Stomach (tissue), 9 donors: ENCODE measurements around the gene C20orf141. TPM values are rescaled to one million over a fixed set of nuclear protein-coding genes. Genes with fewer than 3 reads are reported as not detected.

Source experiments
- DNase-seq, 2 donors: peaks; one replicate each; pipeline versions ENCODE4 v3.0.0 to v3.0.0-alpha.2; 2013 to 2019
- H3K27ac ChIP-seq, 5 donors: fragments of 200-600 bp in 4 of 5; sonication (generic) in 4 of 5; one replicate each; pipeline ENCODE4 v1.5.1; 2013 to 2019; ENCODE audit warnings: mild to moderate bottlenecking in 1 of 5, moderate library complexity in 1 of 5
- H3K27me3 ChIP-seq, 3 donors: fragments of 200-600 bp; sonication (generic); one replicate each; pipeline ENCODE4 v1.5.1; 2017 to 2019; ENCODE audit warnings: mixed run types in 1 of 3
- H3K36me3 ChIP-seq, 4 donors: fragments of 200-600 bp; sonication (generic); 1 replicate in 3 of 4; 2 replicates in 1 of 4; pipeline ENCODE4 v1.5.1; 2016 to 2019
- H3K4me1 ChIP-seq, 4 donors: fragments of 200-600 bp; sonication (generic); one replicate each; pipeline ENCODE4 v1.5.1; 2016 to 2019
- H3K4me3 ChIP-seq, 4 donors: fragments of 200-600 bp; sonication (generic) in 3 of 4; one replicate each; pipeline ENCODE4 v1.5.1; 2016 to 2019; ENCODE audit warnings: mild to moderate bottlenecking in 1 of 4
- H3K9me3 ChIP-seq, 4 donors: fragments of 200-600 bp; sonication (generic); one replicate each; pipeline ENCODE4 v1.5.1; 2016 to 2019
- EP300 ChIP-seq: sonication (generic); formaldehyde crosslinking; IDR thresholded peaks from one replicate; pipeline ENCODE4 v1.6.1; 2017; ENCODE audit warnings: antibody characterized with exemption
- POLR2A ChIP-seq, 4 donors: fragments of 450-650 bp; IDR thresholded peaks; one replicate each; pipeline ENCODE4 v1.6.1; 2016; ENCODE audit warnings: antibody characterized with exemption in 4 of 4, control low read depth in 2 of 4, mild to moderate bottlenecking in 1 of 4, moderate library complexity in 1 of 4
- POLR2AphosphoS5 ChIP-seq, 3 donors: sonication (generic); formaldehyde crosslinking; IDR thresholded peaks; one replicate each; pipeline ENCODE4 v1.6.1; 2016; ENCODE audit warnings: antibody characterized with exemption in 3 of 3
- WGBS, 5 donors: extraction: QIAGEN DNeasy Blood & Tissue Kit in 3 of 5; methylation state at CpG; one replicate each; pipeline versions ENCODE4 v1.1.5 to v1.1.7; 2013 to 2018; 5-methylcytosine and 5-hydroxymethylcytosine counted together
- intact Hi-C: fragments of 100-400 bp; cut with DNase I; formaldehyde crosslinking; loops from one replicate; pipeline ENCODE4 v1.15.1; 2023; ENCODE audit warnings: low total_unique reads
- polyA plus RNA-seq, 3 donors: library from polyadenylated mRNA; stranded (reverse); fragments of 200-250 nt; gene quantifications; one replicate each; pipeline ENCODE4 v1.2.3, GENCODE V29; 2013
- total RNA-seq, 5 donors: library from RNA; depleted of rRNA; stranded (reverse); fragments of >200 nt; gene quantifications; one replicate each; pipeline versions ENCODE4 v1.1.0 to v1.2.3, GENCODE V29; 2014 to 2016
- TF ChIP-seq, protein P1 (sequence below), 7 experiments: fragments of 450-650 bp in 4 of 7; fragments of 200-600 bp in 3 of 7; sonication (generic) in 3 of 7; IDR thresholded peaks; one replicate each; pipeline ENCODE4 v1.5.1; 2016 to 2019; ENCODE audit warnings: antibody characterized with exemption in 7 of 7, control low read depth in 2 of 7, mild to moderate bottlenecking in 1 of 7
- donor health status: healthy with polysubstance abuse.
- donor health status: Bipolar disorder and iron deficiency.
- donor health status: healthy.

C20orf141 gene
- total and polyA plus RNA-seq, 8 donors, result not detected

DNA sequence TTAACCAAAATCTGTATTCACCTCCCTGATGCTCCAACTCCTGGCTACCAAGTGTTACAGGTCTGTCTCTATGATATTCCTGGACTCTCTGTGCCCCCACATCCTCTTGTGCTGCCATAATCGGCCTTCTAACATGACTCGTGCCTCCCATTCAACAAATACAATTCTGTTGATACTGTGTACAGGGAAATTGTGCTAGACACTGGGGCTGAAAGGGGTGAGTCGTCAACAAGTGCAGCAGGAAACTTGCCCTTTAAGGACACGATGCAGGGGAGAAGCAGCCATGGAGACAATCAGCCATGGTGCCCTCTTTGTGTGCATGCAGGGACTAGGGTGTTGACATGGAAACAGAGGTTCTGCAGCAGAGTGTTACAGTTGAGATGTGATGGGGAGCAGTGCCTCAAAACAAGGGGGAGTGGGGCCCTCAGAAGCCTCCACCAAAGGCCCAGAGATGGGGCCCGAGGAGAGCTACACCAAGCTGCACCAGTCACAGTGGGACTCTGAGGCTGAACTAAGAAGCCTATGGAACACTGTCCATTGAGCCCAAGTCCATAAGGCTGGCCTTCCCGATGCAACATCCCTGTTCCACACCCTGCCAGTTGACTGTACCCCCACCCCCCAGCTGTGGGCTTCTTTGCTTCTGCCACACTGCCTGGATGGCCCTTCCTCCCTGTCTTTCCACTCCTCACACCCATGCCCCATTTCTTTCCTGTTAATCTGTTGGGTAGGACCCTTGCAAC is 22.6 kb downstream of the C20orf141 start:
- no peak for DNase-seq
- TF ChIP-seq POLR2A (IDR thresholded peaks at IDR 0.05) (no peak), EP300 (no peak), POLR2AphosphoS5 (IDR thresholded peaks at IDR 0.05) (no peak)
- TF ChIP-seq, protein P1, sequence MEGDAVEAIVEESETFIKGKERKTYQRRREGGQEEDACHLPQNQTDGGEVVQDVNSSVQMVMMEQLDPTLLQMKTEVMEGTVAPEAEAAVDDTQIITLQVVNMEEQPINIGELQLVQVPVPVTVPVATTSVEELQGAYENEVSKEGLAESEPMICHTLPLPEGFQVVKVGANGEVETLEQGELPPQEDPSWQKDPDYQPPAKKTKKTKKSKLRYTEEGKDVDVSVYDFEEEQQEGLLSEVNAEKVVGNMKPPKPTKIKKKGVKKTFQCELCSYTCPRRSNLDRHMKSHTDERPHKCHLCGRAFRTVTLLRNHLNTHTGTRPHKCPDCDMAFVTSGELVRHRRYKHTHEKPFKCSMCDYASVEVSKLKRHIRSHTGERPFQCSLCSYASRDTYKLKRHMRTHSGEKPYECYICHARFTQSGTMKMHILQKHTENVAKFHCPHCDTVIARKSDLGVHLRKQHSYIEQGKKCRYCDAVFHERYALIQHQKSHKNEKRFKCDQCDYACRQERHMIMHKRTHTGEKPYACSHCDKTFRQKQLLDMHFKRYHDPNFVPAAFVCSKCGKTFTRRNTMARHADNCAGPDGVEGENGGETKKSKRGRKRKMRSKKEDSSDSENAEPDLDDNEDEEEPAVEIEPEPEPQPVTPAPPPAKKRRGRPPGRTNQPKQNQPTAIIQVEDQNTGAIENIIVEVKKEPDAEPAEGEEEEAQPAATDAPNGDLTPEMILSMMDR (IDR thresholded peaks at IDR 0.05), result no peak
- Histone ChIP-seq H3K27me3 (no peaks in the 10 kb centered on the region), H3K4me1 (peaks cover 21 to 30% (median 28%) of the 10 kb centered on the region in 4 donors), H3K27ac (no peak overlapping the region), H3K36me3 (peaks cover 0 to 43% (median 36%) of the 10 kb centered on the region in 4 donors), H3K4me3 (no peak overlapping the region), H3K9me3 (no peaks in the 10 kb centered on the region)
- intact Hi-C loops, result no loop called here
- 80 to 87% (median 84%) methylated on average over 6 of the region's 6 CpGs for WGBS, 5 donors

DNA sequence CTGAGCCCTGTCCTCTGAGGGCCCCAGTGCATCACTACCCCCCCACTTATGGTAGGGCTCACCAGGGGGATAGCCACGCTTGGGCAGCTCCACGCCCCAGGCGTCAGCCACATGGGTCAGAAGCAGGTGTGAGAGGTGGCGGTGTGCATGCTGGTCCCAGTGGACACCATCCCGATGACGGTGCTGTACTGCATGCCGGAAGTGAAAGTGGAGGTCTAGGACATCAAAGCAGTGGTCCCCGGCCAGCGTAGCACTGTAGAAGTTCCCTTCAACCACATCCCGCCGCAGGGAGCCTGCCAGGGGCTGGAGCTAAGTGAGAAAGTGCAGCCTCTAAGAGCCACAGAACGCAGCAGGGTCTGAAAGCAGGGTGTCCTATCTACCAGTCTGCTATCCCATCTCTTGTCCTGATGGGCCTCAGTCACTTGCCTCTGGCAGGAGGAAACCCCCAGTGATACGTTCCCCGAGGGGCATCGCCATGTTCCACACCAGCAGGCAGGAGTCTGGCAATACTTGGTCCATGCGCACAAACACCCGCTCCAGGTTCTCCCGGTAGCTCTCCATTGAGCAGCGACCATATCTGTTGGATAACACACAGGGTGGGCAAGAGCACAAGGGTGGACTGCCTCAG is 23.5 kb downstream of the C20orf141 start:
- no peak overlapping the region for H3K27ac ChIP-seq
- H3K9me3 ChIP-seq, result no peaks in the 10 kb centered on the region
- 94 to 98% (median 96%) methylated on average over 19 of the region's 19 CpGs for WGBS, 5 donors
- DNase-seq, result no peak
- peaks cover 0 to 43% (median 36%) of the 10 kb centered on the region in 4 donors for H3K36me3 ChIP-seq
- H3K4me1 ChIP-seq, result peaks cover 21 to 30% (median 28%) of the 10 kb centered on the region in 4 donors
- no peaks in the 10 kb centered on the region for H3K27me3 ChIP-seq
- intact Hi-C loops, result no loop called here
- TF ChIP-seq POLR2AphosphoS5 (IDR thresholded peaks at IDR 0.05), result no peak
- TF ChIP-seq POLR2A (IDR thresholded peaks at IDR 0.05), result no peak
- TF ChIP-seq, protein P1 (IDR thresholded peaks at IDR 0.05), result no peak
- TF ChIP-seq EP300, result no peak
- no peak overlapping the region for H3K4me3 ChIP-seq

DNA sequence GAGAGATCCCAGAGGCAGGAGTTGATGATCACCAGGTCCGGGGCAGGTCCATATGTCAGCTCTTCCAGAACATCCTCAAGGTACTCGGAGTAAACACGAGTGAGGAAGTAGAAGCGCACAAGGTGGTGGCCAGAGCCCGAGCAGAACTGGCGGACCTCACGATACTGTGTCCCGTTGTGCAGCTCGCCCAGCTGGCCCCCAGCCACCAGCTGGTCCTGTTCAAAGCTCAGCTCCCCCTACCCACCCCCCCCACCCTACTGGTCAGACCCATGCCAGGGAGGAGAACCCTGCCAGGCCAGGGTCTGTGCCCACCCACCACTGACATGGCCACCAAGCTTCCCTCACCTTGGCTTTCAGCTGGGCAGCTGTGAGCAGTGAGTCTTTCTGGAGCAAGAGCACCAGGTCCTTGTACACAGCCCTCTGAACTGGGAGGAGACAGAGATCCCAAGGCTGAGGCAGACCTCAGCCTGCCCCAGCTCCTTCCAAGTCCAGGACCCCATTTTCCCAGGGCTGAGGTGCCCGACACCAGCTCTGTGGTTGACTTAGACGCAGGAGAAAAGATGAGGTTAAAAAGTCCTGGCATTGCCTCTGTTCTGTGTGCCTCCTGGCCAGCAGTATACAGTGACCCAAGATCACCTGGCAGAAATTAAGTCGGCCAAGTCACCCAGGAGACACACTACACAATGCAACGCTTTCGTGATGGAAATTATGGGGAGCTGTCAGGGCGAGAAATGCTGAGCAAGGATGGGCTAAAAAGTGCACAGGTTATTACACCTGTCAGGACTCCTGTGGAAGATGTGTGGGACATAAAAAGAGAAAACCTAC is 24.3 kb downstream of the C20orf141 start:
- intact Hi-C loops, result no loop called here
- WGBS, 5 donors, result 89 to 95% (median 93%) methylated on average over 15 of the region's 15 CpGs

More for the DNA sequence above, 24.3 kb downstream of the C20orf141 start:
- no peak for DNase-seq
- Histone ChIP-seq H3K36me3 (peaks cover 0 to 43% (median 36%) of the 10 kb centered on the region in 4 donors), H3K27ac (peak overlapping the region in 1 of 5 donors; percentile 93), H3K9me3 (no peaks in the 10 kb centered on the region), H3K27me3 (no peaks in the 10 kb centered on the region), H3K4me3 (peak overlapping the region in 2 of 4 donors; percentile 79 to 97), H3K4me1 (peaks cover 21 to 30% (median 28%) of the 10 kb centered on the region in 4 donors)
- TF ChIP-seq POLR2AphosphoS5 (IDR thresholded peaks at IDR 0.05) (no peak), POLR2A (IDR thresholded peaks at IDR 0.05) (no peak), EP300 (no peak)
- TF ChIP-seq, protein P1 (IDR thresholded peaks at IDR 0.05), result no peak
